Measurements from ENCODE around the gene RRAS. TPM values are rescaled to one million over a fixed set of nuclear protein-coding genes. Genes with fewer than 3 reads are reported as not detected.

Gene RRAS
- total and polyA plus RNA-seq, 4 donors = 4.1 to 18.5 (median 11.1) TPM

DNA sequence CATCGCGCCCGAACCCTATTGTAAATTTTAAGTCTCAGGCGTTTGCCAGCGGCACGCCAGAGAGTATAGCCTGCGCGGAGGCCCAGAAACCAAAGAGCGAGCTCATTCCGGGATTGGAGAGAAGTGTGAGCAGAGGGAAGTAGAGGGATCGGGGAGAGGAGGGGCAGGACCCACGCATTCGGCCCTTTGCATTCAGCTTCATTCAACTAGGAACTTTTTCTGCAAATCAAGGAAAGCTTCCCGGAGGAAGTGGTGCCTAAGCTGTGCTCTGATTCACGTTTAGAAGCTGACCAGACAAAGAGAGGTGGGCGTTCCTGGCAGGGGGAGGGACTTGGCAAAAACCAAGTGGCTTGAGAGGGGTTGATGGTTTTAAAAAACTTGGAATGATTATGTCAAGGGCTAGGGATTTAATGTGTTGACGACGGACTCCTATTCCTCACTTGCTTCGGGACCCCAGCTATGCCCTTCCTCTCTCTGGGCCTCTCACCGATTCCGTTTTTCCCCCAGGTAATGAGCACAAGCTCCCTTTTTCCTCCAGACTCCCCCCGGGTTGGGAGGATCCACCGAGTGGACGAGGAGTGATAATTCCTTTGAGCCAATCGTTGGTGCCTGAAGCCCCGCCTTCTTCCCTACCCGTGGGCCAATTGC, 36.3 kb upstream of the RRAS start:
- Histone ChIP-seq H3K4me1 (ENCODE audit: control insufficient read depth in 4 of 4, insufficient read depth in 4 of 4, low read length in 3 of 4) (peaks cover 4 to 47% (median 26%) of the 10 kb centered on the region in 4 donors), H3K36me3 (ENCODE audit: control insufficient read depth in 4 of 4, insufficient read depth in 3 of 4, low read depth in 1 of 4, low read length in 3 of 4) (no peaks in the 10 kb centered on the region), H3K27me3 (ENCODE audit: control insufficient read depth in 4 of 4, insufficient read depth in 4 of 4, low read length in 3 of 4) (no peaks in the 10 kb centered on the region), H3K9ac (ENCODE audit: low read depth in 1 of 2, low read length in 2 of 2) (peak overlapping the region; percentile 69 to 98), H3K4me3 (ENCODE audit: low read depth in 1 of 3, low read length in 3 of 3) (peak overlapping the region in 2 of 3 donors; percentile 14 to 61), H3K9me3 (ENCODE audit: control insufficient read depth in 4 of 4, low read length in 3 of 4) (no peaks in the 10 kb centered on the region), H3K27ac (ENCODE audit: low read depth in 1 of 2, low read length in 2 of 2) (peak overlapping the region; percentile 91 to 92)
- DNase-seq (ENCODE audit: low spot score) = no peak
- TF ChIP-seq JUND (IDR thresholded peaks at IDR 0.05) = peak in 1 of 2 donors; percentile 41
- TF ChIP-seq, protein P1, sequence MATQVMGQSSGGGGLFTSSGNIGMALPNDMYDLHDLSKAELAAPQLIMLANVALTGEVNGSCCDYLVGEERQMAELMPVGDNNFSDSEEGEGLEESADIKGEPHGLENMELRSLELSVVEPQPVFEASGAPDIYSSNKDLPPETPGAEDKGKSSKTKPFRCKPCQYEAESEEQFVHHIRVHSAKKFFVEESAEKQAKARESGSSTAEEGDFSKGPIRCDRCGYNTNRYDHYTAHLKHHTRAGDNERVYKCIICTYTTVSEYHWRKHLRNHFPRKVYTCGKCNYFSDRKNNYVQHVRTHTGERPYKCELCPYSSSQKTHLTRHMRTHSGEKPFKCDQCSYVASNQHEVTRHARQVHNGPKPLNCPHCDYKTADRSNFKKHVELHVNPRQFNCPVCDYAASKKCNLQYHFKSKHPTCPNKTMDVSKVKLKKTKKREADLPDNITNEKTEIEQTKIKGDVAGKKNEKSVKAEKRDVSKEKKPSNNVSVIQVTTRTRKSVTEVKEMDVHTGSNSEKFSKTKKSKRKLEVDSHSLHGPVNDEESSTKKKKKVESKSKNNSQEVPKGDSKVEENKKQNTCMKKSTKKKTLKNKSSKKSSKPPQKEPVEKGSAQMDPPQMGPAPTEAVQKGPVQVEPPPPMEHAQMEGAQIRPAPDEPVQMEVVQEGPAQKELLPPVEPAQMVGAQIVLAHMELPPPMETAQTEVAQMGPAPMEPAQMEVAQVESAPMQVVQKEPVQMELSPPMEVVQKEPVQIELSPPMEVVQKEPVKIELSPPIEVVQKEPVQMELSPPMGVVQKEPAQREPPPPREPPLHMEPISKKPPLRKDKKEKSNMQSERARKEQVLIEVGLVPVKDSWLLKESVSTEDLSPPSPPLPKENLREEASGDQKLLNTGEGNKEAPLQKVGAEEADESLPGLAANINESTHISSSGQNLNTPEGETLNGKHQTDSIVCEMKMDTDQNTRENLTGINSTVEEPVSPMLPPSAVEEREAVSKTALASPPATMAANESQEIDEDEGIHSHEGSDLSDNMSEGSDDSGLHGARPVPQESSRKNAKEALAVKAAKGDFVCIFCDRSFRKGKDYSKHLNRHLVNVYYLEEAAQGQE (IDR thresholded peaks at IDR 0.05) = peak; percentile 32
- TF ChIP-seq YY1 (IDR thresholded peaks at IDR 0.05) = no peak
- TF ChIP-seq, protein P2, sequence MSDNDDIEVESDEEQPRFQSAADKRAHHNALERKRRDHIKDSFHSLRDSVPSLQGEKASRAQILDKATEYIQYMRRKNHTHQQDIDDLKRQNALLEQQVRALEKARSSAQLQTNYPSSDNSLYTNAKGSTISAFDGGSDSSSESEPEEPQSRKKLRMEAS (IDR thresholded peaks at IDR 0.05) = peak; percentile 75
- peak in 1 of 2 donors; percentile 72 for TF ChIP-seq EGR1 (IDR thresholded peaks at IDR 0.05; ENCODE audit: low read depth in 2 of 2)
- TF ChIP-seq NR2F2 (IDR thresholded peaks at IDR 0.05) = no peak
- TF ChIP-seq, protein P3, sequence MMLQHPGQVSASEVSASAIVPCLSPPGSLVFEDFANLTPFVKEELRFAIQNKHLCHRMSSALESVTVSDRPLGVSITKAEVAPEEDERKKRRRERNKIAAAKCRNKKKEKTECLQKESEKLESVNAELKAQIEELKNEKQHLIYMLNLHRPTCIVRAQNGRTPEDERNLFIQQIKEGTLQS (IDR thresholded peaks at IDR 0.05) = no peak
- whole genome bisulfite sequencing = 3% methylated on average over 27 of the region's 27 CpGs

DNA sequence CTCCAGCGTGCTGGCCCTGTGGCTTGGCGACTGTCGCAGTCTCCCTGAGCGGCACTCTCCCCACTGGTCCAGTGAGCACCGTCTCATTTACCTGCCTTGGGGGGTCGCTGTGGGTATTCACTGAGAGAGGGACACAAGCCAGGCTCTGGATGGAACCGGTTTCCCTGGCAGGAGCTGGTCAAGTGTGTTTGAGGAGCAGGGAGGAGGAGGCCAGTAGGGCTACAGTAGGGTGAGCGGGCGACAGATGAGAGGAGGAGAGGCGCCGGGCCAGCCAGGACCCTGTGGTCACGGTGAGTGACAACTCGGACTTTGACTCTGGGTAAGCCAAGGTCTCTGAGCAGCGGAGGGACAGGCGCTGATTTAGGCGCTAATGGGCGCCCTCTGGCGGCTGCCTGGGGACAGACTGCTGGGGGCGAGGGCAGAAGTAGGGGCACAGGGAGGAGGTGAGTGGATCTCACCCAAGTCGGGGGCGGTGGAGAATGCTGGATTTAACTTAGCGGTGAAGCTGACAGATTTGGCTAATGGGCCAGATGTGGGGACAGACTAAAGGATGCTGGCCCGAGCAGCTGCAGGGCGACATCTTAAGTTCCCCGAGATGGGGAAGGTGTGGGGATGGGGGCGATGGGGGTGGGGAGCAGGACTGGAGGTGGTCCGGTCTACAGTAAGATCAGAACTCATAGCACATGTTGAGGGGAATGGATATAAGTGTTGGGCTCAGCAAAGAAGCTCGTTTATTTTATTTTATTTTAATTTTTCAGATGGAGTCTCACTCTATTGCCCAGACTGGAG, 32.4 kb upstream of the RRAS start:
- peak overlapping the region in 1 of 3 donors; percentile 16 for H3K4me3 ChIP-seq (ENCODE audit: low read depth in 1 of 3, low read length in 3 of 3)
- no peaks in the 10 kb centered on the region for H3K9me3 ChIP-seq (ENCODE audit: control insufficient read depth in 4 of 4, low read length in 3 of 4)
- peak; percentile 82 for DNase-seq (ENCODE audit: low spot score)
- H3K27ac ChIP-seq (ENCODE audit: low read depth in 1 of 2, low read length in 2 of 2) = peak overlapping the region; percentile 63 to 83
- H3K9ac ChIP-seq (ENCODE audit: low read depth in 1 of 2, low read length in 2 of 2) = no peak overlapping the region
- H3K4me1 ChIP-seq (ENCODE audit: control insufficient read depth in 4 of 4, insufficient read depth in 4 of 4, low read length in 3 of 4) = peaks cover 0 to 17% (median 7%) of the 10 kb centered on the region in 4 donors
- H3K36me3 ChIP-seq (ENCODE audit: control insufficient read depth in 4 of 4, insufficient read depth in 3 of 4, low read depth in 1 of 4, low read length in 3 of 4) = peaks cover 0 to 2% (median 0%) of the 10 kb centered on the region in 4 donors
- WGBS = 22% methylated on average over 28 of the region's 28 CpGs
- no peaks in the 10 kb centered on the region for H3K27me3 ChIP-seq (ENCODE audit: control insufficient read depth in 4 of 4, insufficient read depth in 4 of 4, low read length in 3 of 4)
- TF ChIP-seq, protein P3 (IDR thresholded peaks at IDR 0.05) = no peak
- peak; percentile 88 for TF ChIP-seq HNF4G (IDR thresholded peaks at IDR 0.05)
- no peak for TF ChIP-seq FOXA2 (IDR thresholded peaks at IDR 0.05)
- TF ChIP-seq, protein P2 (IDR thresholded peaks at IDR 0.05) = peak; percentile 8
- TF ChIP-seq SP1 (IDR thresholded peaks at IDR 0.05) = peak; percentile 76
- TF ChIP-seq HNF4A (conservative IDR thresholded peaks at IDR 0.05) = peak; percentile 92 to 93
- TF ChIP-seq GABPA (IDR thresholded peaks at IDR 0.05 in 1 of 2, conservative IDR thresholded peaks at IDR 0.05 in 1 of 2) = no peak
- no peak for TF ChIP-seq EGR1 (IDR thresholded peaks at IDR 0.05; ENCODE audit: low read depth in 2 of 2)
- TF ChIP-seq, protein P1 (IDR thresholded peaks at IDR 0.05) = peak; percentile 14
- peak; percentile 76 to 87 for TF ChIP-seq RAD21 (IDR thresholded peaks at IDR 0.05)
- TF ChIP-seq JUND (IDR thresholded peaks at IDR 0.05) = no peak
- TF ChIP-seq TAF1 (conservative IDR thresholded peaks at IDR 0.05) = no peak
- no peak for TF ChIP-seq FOXA1 (IDR thresholded peaks at IDR 0.05)
- no peak for TF ChIP-seq NR2F2 (IDR thresholded peaks at IDR 0.05)
- TF ChIP-seq, protein P4, sequence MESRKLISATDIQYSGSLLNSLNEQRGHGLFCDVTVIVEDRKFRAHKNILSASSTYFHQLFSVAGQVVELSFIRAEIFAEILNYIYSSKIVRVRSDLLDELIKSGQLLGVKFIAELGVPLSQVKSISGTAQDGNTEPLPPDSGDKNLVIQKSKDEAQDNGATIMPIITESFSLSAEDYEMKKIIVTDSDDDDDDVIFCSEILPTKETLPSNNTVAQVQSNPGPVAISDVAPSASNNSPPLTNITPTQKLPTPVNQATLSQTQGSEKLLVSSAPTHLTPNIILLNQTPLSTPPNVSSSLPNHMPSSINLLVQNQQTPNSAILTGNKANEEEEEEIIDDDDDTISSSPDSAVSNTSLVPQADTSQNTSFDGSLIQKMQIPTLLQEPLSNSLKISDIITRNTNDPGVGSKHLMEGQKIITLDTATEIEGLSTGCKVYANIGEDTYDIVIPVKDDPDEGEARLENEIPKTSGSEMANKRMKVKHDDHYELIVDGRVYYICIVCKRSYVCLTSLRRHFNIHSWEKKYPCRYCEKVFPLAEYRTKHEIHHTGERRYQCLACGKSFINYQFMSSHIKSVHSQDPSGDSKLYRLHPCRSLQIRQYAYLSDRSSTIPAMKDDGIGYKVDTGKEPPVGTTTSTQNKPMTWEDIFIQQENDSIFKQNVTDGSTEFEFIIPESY (IDR thresholded peaks at IDR 0.05) = peak; percentile 14
- TF ChIP-seq, protein P5, sequence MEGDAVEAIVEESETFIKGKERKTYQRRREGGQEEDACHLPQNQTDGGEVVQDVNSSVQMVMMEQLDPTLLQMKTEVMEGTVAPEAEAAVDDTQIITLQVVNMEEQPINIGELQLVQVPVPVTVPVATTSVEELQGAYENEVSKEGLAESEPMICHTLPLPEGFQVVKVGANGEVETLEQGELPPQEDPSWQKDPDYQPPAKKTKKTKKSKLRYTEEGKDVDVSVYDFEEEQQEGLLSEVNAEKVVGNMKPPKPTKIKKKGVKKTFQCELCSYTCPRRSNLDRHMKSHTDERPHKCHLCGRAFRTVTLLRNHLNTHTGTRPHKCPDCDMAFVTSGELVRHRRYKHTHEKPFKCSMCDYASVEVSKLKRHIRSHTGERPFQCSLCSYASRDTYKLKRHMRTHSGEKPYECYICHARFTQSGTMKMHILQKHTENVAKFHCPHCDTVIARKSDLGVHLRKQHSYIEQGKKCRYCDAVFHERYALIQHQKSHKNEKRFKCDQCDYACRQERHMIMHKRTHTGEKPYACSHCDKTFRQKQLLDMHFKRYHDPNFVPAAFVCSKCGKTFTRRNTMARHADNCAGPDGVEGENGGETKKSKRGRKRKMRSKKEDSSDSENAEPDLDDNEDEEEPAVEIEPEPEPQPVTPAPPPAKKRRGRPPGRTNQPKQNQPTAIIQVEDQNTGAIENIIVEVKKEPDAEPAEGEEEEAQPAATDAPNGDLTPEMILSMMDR (IDR thresholded peaks at IDR 0.05; ENCODE audit: low read depth, low read length, missing input control) = peak; percentile 90

Measured in liver (tissue), 9 donors.